NCI-H748 (cell line): Measurements from ENCODE around the gene MFSD6.
A peak's percentile ranks its signal among the peaks of the same experiment; 100 is the strongest.

Experiments used
- DNase-seq: peaks from one replicate; lab custom pipeline; 2025; ENCODE audit not compliant: unreplicated experiment; lab: John Stamatoyannopoulos, UW

The MFSD6 gene

DNA sequence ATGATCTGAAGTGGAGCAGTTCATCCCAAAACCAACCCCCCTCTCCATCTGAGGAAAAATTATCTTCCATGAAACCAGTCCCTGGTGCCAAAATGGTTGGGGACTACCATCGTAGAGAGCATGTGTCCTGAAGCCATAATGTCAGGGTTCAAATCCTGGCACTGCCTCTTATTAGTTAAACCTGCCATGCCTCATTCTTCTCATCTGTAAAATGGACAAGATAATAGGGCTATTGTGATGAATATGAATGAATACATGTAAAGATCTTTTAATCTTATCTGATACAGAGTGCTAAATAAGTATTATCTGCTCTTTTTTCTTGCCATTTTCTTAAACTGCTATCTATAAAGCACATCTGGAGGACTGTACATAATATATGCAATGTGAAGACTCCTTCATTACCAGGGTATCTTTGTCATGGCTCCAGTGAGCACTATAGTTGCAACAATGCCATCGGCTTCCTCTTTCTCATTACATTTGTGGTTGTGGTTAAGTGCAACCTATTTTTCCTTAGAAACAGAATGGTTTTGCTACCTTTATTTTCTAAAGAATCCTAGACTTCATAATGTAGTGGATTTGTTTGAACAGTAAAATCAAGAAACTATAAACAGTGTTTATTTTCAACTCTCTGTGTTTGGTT, 27.0 kb downstream of the MFSD6 start:
- DNase-seq: peak; percentile 63

GRCh38 chr2:190436557-190436956, 28.4 kb downstream of the MFSD6 start:
- no peak for DNase-seq

- no peak for DNase-seq
Observed at GRCh38 chr2:190440113-190440512, 32.0 kb downstream of the MFSD6 start.

- no peak for DNase-seq
Observed at GRCh38 chr2:190441564-190441963, 33.4 kb downstream of the MFSD6 start.

GRCh38 chr2:190443055-190443454, 34.9 kb downstream of the MFSD6 start:
- DNase-seq: no peak

- no peak for DNase-seq
Observed at GRCh38 chr2:190443778-190444481, 35.8 kb downstream of the MFSD6 start.

GRCh38 chr2:190444976-190445375, 36.8 kb downstream of the MFSD6 start:
- no peak for DNase-seq

GRCh38 chr2:190446193-190446592, 38.0 kb downstream of the MFSD6 start:
- DNase-seq: no peak

DNA sequence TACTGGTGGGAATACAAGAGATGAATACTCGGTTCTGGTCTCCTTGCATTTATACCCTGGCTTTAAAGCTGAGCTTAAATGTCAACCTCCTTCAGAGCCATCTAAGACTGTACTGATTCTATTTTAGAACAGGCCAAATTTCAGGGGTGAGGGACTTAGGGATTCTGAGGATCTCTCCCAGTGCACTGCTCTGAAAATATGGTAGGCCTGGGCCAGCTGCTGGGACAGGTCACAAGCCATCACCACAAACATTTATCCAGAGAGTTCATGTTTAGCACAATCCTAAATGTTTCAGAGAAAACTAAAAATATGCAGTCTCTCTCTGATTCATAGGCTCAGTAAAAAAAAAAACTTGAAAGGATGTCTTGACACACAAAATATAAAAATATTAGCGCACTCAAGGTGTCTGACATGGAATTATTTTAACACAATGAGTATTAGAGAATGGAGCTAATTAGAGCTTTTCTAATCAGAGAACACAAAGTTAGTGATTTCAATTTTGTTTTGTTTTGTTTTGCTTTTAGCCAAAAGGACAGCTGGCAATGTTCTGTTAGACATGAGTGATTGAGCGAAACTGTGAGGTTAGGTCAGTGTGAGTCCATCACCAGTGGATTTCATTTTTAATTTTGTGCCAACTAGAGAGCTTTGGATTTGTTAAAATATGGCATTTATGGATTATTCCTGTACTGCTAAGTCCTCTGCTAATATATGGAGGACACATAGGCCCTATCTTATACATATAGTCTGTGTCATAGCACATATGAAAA, 38.8 kb downstream of the MFSD6 start:
- no peak for DNase-seq

GRCh38 chr2:190447766-190448165, 39.6 kb downstream of the MFSD6 start:
- no peak for DNase-seq

- no peak for DNase-seq
Observed at GRCh38 chr2:190449925-190450324, 41.8 kb downstream of the MFSD6 start.

DNA sequence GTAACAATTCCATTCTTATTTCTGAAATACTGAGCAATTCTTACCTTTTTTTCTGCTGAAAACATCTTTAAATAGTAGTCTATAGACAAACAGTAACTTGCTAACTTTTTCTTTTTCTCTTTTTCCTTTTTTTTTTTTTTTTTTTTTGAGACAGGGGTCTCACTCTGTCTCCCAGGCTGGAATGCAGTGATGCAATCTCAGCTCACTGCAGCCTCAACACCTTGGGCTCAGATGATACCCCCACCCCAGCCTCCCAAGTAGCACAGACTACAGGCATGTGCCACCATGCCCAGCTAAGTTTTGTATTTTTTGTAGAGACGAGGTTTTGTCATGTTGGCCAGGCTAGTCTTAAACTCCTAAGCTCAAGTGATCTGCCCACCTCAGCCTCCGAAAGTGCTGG, 42.2 kb downstream of the MFSD6 start:
- no peak for DNase-seq

DNA sequence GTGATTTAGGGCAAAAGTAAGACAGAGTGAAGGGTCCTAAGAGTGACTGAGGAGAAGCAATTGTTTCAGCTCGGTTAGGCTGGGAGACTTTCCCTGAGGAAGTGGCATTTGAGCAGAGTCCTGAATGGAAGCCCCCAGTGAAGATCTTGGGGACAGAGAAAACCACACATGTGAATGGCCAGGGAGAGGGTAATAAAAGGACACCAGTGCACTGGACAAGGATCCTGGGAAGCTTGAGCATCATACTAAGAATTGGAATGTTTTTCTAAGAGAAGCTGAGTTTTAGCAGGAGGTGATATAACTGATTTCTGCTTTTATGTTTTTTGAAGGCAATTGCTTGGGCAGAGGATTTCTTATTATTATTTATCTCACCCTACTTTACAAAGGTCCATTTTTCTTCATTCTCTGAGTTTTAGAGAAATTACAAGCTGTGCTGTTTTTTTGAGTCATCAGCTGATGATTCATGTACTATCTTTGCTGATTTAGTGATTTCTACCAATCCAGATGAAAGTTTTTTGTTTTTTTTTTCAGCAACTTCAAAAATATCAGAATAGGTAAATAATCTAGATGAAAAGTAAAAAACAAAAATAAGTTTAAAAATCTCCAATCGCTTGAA, 43.5 kb downstream of the MFSD6 start:
- DNase-seq: no peak

GRCh38 chr2:190452433-190452832, 44.3 kb downstream of the MFSD6 start:
- DNase-seq: no peak

- no peak for DNase-seq
Observed at GRCh38 chr2:190454795-190455194, 46.6 kb downstream of the MFSD6 start.

GRCh38 chr2:190455358-190456095, 47.4 kb downstream of the MFSD6 start:
- no peak for DNase-seq

GRCh38 chr2:190456833-190457232, 48.7 kb downstream of the MFSD6 start:
- no peak for DNase-seq

GRCh38 chr2:190457256-190457655, 49.1 kb downstream of the MFSD6 start:
- DNase-seq: no peak

GRCh38 chr2:190458352-190459107, 50.4 kb downstream of the MFSD6 start:
- DNase-seq: no peak

DNA sequence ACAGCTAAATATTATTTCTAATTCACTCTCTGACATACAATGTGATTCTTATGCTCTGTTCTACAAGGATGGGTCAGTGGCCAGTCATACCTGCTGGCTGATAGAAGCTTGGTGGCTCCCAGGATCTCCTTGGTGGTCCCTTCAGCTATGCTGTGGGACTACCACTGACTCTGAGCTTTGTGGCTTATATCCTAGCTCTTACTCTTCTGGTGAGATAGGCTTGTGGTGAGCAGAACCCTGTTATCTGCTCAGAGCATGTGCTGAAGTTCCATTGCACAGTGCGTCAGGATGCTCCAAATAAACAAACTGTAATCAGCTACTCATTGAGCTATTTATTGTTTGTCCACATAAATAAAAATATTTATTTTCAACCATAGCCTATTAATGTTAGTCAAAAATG, 51.7 kb downstream of the MFSD6 start:
- no peak for DNase-seq
